T-helper 17 cell (primary cell): ENCODE measurements around the gene SDHC. TPM values are rescaled to one million over a fixed set of nuclear protein-coding genes. Genes with fewer than 3 reads are reported as not detected.
"Not testable (repeated sequence)": the region's sequence is repeated elsewhere in the genome, so short reads cannot be mapped to it uniquely, and the experiment has no call there.

Experiments
- ATAC-seq: fragments of 150-1000 bp; cut with Tn5 transposase; 2 replicates; pipeline ENCODE4 v1.10.0; 2021; ENCODE audit warnings: mild to moderate bottlenecking, moderate library complexity
- DNase-seq, 3 donors: peaks; one replicate each; pipeline versions ENCODE4 v3.0.0 to v3.0.0-alpha.2; 2020 to 2021
- H3K9me3 ChIP-seq: one replicate; pipeline ENCODE4 v1.7.0; 2013; ENCODE audit warnings: low read length, mild to moderate bottlenecking; ENCODE audit not compliant: control insufficient read depth, poor library complexity, severe bottlenecking
- H3K27ac Mint-ChIP-seq: one replicate; pipeline ENCODE4 v1.8.0; 2022; ENCODE audit warnings: mild to moderate bottlenecking, moderate library complexity, mixed read lengths
- H3K27me3 Mint-ChIP-seq: one replicate; pipeline ENCODE4 v1.8.0; 2022; ENCODE audit warnings: mixed read lengths
- H3K36me3 Mint-ChIP-seq: one replicate; pipeline ENCODE4 v1.8.0; 2022; ENCODE audit warnings: low read depth, mixed read lengths
- H3K4me1 Mint-ChIP-seq: one replicate; pipeline ENCODE4 v1.8.0; 2022; ENCODE audit warnings: mild to moderate bottlenecking, mixed read lengths
- H3K4me3 Mint-ChIP-seq: one replicate; pipeline ENCODE4 v1.8.0; 2022; ENCODE audit warnings: mild to moderate bottlenecking, moderate library complexity, mixed read lengths
- total RNA-seq, 4 donors: library from RNA in 2 of 4; stranded (reverse) in 2 of 4; gene quantifications; one replicate each; pipeline ENCODE4 v1.2.3 and lab custom pipeline; 2022 to 2026

Gene SDHC
- total RNA-seq, 2 donors from 2014 or later: 64.4 to 76.8 TPM

GRCh38 chr1:161399257-161399998 lies 85.2 kb downstream of the SDHC start:
- Mint-ChIP-seq H3K27ac (peak overlapping the region; percentile 99), H3K36me3 (no peaks in the 10 kb centered on the region), H3K27me3 (peaks cover 8% of the 10 kb centered on the region), H3K4me3 (peak overlapping the region; percentile 90), H3K4me1 (peaks cover 16% of the 10 kb centered on the region)
- DNase-seq: peak; percentile 76 to 91 (median 90)
- H3K9me3 ChIP-seq: no peaks in the 10 kb centered on the region
- ATAC-seq: peak; percentile 86

- H3K27ac Mint-ChIP-seq: no peak overlapping the region
- H3K36me3 Mint-ChIP-seq: no peaks in the 10 kb centered on the region
- no peak for DNase-seq
- no peak overlapping the region for H3K4me3 Mint-ChIP-seq
- no peaks in the 10 kb centered on the region for H3K9me3 ChIP-seq
- H3K4me1 Mint-ChIP-seq: peaks cover 16% of the 10 kb centered on the region
- H3K27me3 Mint-ChIP-seq: peaks cover 8% of the 10 kb centered on the region
- ATAC-seq: no peak
Measured at GRCh38 chr1:161402446-161402845, 88.3 kb downstream of the SDHC start.

GRCh38 chr1:161404051-161404597 lies 89.9 kb downstream of the SDHC start:
- H3K27ac Mint-ChIP-seq: no peak overlapping the region
- H3K9me3 ChIP-seq: no peaks in the 10 kb centered on the region
- no peak for DNase-seq
- H3K36me3 Mint-ChIP-seq: peaks cover 5% of the 10 kb centered on the region
- no peak for ATAC-seq
- H3K4me3 Mint-ChIP-seq: no peak overlapping the region
- H3K4me1 Mint-ChIP-seq: peaks cover 18% of the 10 kb centered on the region
- peaks cover 8% of the 10 kb centered on the region for H3K27me3 Mint-ChIP-seq

GRCh38 chr1:161406551-161406950 lies 92.4 kb downstream of the SDHC start:
- H3K27ac Mint-ChIP-seq, ATAC-seq, H3K27me3 Mint-ChIP-seq, H3K36me3 Mint-ChIP-seq, H3K9me3 ChIP-seq, H3K4me3 Mint-ChIP-seq, DNase-seq: not testable (repeated sequence)
- H3K4me1 Mint-ChIP-seq: peaks cover 15% of the 10 kb centered on the region

GRCh38 chr1:161407451-161407985 lies 93.3 kb downstream of the SDHC start:
- Mint-ChIP-seq H3K4me3 (no peak overlapping the region), H3K27me3 (no peaks in the 10 kb centered on the region), H3K27ac (no peak overlapping the region), H3K4me1 (peaks cover 15% of the 10 kb centered on the region), H3K36me3 (peaks cover 5% of the 10 kb centered on the region)
- ATAC-seq (no peak), DNase-seq (no peak)
- no peaks in the 10 kb centered on the region for H3K9me3 ChIP-seq

DNA sequence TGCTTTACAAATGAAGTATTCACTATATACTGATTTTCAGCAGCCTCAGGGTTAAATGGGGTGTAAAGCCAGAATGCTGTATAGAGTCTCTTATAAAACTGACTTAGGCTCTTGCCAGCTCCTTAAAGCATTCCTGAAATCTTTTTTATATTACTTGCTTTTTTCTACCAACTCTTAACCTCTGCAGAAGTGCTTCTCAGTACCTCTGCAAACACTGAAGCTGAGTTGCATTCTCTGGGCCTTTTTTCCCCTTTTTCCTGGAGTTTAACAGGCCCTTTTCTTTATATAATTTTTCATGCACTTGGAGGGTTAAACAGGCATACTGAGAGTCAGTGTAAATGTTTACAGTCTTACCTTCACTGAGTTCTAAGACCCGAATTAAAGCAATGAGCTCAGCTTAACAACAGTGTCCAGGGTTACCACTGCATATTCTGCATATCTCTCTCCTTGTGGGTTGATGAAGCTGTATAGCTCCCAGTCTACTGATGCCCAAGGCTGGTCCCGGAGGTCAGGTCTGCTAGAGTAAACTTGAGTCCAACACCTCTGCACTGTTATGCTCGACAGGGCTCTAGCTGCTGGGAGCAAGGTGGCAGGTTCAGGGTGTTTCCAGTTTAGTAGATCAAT lies 94.4 kb downstream of the SDHC start:
- Mint-ChIP-seq H3K4me1 (peaks cover 15% of the 10 kb centered on the region), H3K27me3 (no peaks in the 10 kb centered on the region), H3K36me3 (peaks cover 5% of the 10 kb centered on the region), H3K4me3 (no peak overlapping the region), H3K27ac (no peak overlapping the region)
- ATAC-seq (no peak), DNase-seq (no peak)
- H3K9me3 ChIP-seq: no peaks in the 10 kb centered on the region

DNA sequence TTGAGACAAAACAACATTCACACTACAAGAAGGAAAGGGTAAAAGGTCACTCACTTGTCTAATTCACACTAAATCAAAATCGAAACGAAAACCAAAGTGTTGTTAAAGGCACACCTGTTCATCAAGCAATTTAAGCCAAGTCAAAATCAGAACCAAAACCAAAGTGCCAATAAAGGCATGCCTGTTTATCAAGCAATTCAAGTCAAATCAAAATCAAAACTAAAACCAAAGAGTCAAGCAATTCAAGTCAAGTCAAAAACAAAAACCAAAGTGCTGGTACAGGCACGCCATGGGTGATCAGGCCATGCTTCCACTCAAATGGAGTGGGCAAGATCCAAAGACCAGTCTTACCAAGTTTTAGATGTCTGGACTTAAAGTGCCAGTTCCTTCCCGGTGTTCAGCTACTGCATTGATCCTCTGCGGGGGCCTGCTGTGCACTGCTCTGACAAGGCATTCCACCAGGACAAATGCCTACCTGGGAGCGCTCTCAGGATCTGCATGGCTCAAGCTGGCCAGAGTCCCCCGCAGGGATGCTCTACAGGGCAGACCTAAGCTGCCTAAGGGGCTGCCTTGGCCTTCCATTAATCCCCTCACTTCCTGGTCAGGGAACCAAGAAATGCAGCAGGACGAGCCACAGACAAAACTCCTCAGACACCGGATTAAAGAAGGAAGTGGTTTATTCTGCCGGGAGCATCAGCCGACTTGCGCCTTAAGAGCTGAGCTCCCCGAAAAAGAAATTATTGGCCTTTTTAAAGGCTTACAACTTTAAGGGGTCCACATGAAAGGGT lies 95.9 kb downstream of the SDHC start:
- not testable (repeated sequence) for DNase-seq, H3K9me3 ChIP-seq, H3K27me3 Mint-ChIP-seq, H3K36me3 Mint-ChIP-seq
- Mint-ChIP-seq H3K4me3 (peak overlapping the region; percentile 73), H3K27ac (peak overlapping the region; percentile 34), H3K4me1 (peaks cover 16% of the 10 kb centered on the region)
- peak; percentile 44 for ATAC-seq

DNA sequence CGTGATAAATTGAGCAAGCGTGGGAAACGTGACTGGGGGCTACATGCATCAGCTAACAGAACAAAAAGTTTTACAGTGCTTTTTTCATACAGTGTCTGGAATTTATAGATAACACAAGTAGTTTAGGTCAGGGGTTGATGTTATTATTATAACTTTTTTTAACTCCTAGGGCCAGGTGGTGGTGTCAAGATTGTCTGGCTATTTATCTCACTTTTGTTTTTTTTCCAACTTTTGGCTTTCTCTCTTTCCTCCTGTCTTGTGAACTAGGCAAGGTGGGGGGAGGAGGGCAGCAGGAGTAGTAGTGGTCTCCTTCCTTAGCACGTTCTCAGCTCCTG lies 96.4 kb downstream of the SDHC start:
- H3K27ac Mint-ChIP-seq: peak overlapping the region; percentile 34

More for the DNA sequence above, 96.4 kb downstream of the SDHC start:
- not testable (repeated sequence) for H3K4me3 Mint-ChIP-seq, H3K9me3 ChIP-seq, DNase-seq, ATAC-seq, H3K27me3 Mint-ChIP-seq, H3K36me3 Mint-ChIP-seq
- H3K4me1 Mint-ChIP-seq: peaks cover 16% of the 10 kb centered on the region

Other genes starting within 250 kb of the SDHC start
- gene ARHGAP30, start 244.5 kb upstream of the SDHC start, total RNA-seq: 100 to 1,000 TPM; 156 to 189 TPM
- not detected for gene NECTIN4, start 224.8 kb upstream of the SDHC start, total RNA-seq
- gene KLHDC9, start 216.0 kb upstream of the SDHC start, total RNA-seq: under 1 TPM in 1 of 2 donors, not detected in 1; 0.57 TPM
- 10 to 100 TPM; 34.5 to 37.1 TPM for gene PFDN2, start 196.3 kb upstream of the SDHC start, total RNA-seq
- 10 to 100 TPM; 16.0 to 19.3 TPM for gene NIT1, start 196.3 kb upstream of the SDHC start, total RNA-seq
- 10 to 100 TPM; 32.9 to 40.0 TPM for gene DEDD, start 181.7 kb upstream of the SDHC start, total RNA-seq
- gene UFC1, start 160.4 kb upstream of the SDHC start, total RNA-seq: 100 to 1,000 TPM; 152 to 154 TPM
- 10 to 100 TPM; 35.9 to 37.0 TPM for gene USP21, start 154.9 kb upstream of the SDHC start, total RNA-seq
- 10 to 100 TPM; 40.4 to 43.7 TPM for gene PPOX, start 148.0 kb upstream of the SDHC start, total RNA-seq
- 10 to 100 TPM; 43.7 to 49.2 TPM for gene B4GALT3, start 136.9 kb upstream of the SDHC start, total RNA-seq
- under 1 TPM; 0.31 to 0.77 TPM for gene ADAMTS4, start 115.3 kb upstream of the SDHC start, total RNA-seq
- 10 to 100 TPM; 57.1 to 58.5 TPM for gene NDUFS2, start 112.0 kb upstream of the SDHC start, total RNA-seq
- gene FCER1G, start 99.1 kb upstream of the SDHC start, total RNA-seq: 10 to 100 TPM in 1 of 2 donors, 1 to 10 TPM in 1; 8.3 to 12.3 TPM
- not detected for gene APOA2, start 90.8 kb upstream of the SDHC start, total RNA-seq
- gene TOMM40L, start 88.3 kb upstream of the SDHC start, total RNA-seq: 1 to 10 TPM; 5.4 to 6.9 TPM
- gene NR1I3, start 76.2 kb upstream of the SDHC start, total RNA-seq: not detected
- not detected for gene PCP4L1, start 55.6 kb upstream of the SDHC start, total RNA-seq
- 1 to 10 TPM; 2.3 to 2.9 TPM for gene MPZ, start 4.4 kb upstream of the SDHC start, total RNA-seq
- not detected for gene CFAP126, start 53.5 kb downstream of the SDHC start, total RNA-seq
- 1 to 10 TPM; 2.5 to 6.1 TPM for gene FCGR2A, start 191.1 kb downstream of the SDHC start, total RNA-seq
- under 1 TPM; 0.27 to 0.50 TPM for gene HSPA6, start 210.2 kb downstream of the SDHC start, total RNA-seq
- gene FCGR3A, start 235.4 kb downstream of the SDHC start, total RNA-seq: 1 to 10 TPM in 1 of 2 donors, under 1 TPM in 1; 0.31 to 4.3 TPM